Smooth muscle cell (in vitro differentiated cells): ENCODE results near the gene PPP4C. TPM values are rescaled to one million over a fixed set of nuclear protein-coding genes. Genes with fewer than 3 reads are reported as not detected.
A peak's percentile ranks its signal among the peaks of the same experiment; 100 is the strongest.

ENCODE experiments used
- DNase-seq: peaks from one replicate; lab custom pipeline; 2025; ENCODE audit not compliant: unreplicated experiment; lab: John Stamatoyannopoulos, UW
- H2AFZ ChIP-seq: fragments of 200-600 bp; sonication (generic); 2 replicates; pipeline ENCODE4 v1.6.0; 2016; ENCODE audit warnings: antibody characterized with exemption, low read depth, mild to moderate bottlenecking
- H3F3A ChIP-seq: fragments of 200-600 bp; sonication (generic); 2 replicates; pipeline ENCODE4 v1.6.0; 2017; ENCODE audit warnings: antibody characterized with exemption, low read depth
- H3K27ac ChIP-seq: fragments of 200-600 bp; sonication (generic); 2 replicates; pipeline ENCODE4 v1.5.1; 2016; ENCODE audit warnings: low read depth, mild to moderate bottlenecking
- H3K27me3 ChIP-seq: fragments of 200-600 bp; sonication (generic); 2 replicates; pipeline ENCODE4 v1.6.1; 2016; ENCODE audit warnings: low read depth, mild to moderate bottlenecking
- H3K36me3 ChIP-seq: fragments of 200-600 bp; sonication (generic); 2 replicates; pipeline ENCODE4 v1.5.1; 2016; ENCODE audit warnings: low read depth
- H3K4me1 ChIP-seq: fragments of 200-600 bp; sonication (generic); 2 replicates; pipeline ENCODE4 v1.5.1; 2016; ENCODE audit warnings: low read depth
- H3K4me2 ChIP-seq: fragments of 200-600 bp; sonication (generic); 2 replicates; pipeline ENCODE4 v1.6.0; 2016; ENCODE audit warnings: mild to moderate bottlenecking
- H3K4me3 ChIP-seq: fragments of 200-600 bp; sonication (generic); 2 replicates; pipeline ENCODE4 v1.5.1; 2016; ENCODE audit warnings: mild to moderate bottlenecking
- H3K79me2 ChIP-seq: fragments of 200-600 bp; sonication (generic); 2 replicates; pipeline ENCODE4 v1.6.0; 2016; ENCODE audit warnings: low read depth, mild to moderate bottlenecking
- H3K9ac ChIP-seq: fragments of 200-600 bp; sonication (generic); 2 replicates; pipeline ENCODE4 v1.6.0; 2016; ENCODE audit warnings: low read depth
- H3K9me3 ChIP-seq: fragments of 200-600 bp; sonication (generic); replicated peaks from 2 replicates; pipeline ENCODE4 v1.5.1; 2016; ENCODE audit warnings: low read depth
- H4K20me1 ChIP-seq: fragments of 200-600 bp; sonication (generic); 2 replicates; pipeline ENCODE4 v1.6.0; 2016; ENCODE audit warnings: low read depth
- CTCF ChIP-seq: fragments of 200-600 bp; sonication (generic); IDR thresholded peaks from 2 replicates; pipeline ENCODE4 v1.5.1; 2017; ENCODE audit warnings: borderline replicate concordance, mild to moderate bottlenecking, antibody characterized with exemption; ENCODE audit not compliant: insufficient read depth, poor library complexity, severe bottlenecking
- WGBS: methylation state at CpG from one replicate; pipeline ENCODE4 v1.1.7; 2016; ENCODE audit warnings: low lambda C conversion rate; 5-methylcytosine and 5-hydroxymethylcytosine counted together
- polyA plus RNA-seq: library from polyadenylated mRNA; unstranded; fragments of >200 nt; fragmentation: Nextera tagmentation; extraction: Ambion mirVana; gene quantifications from 2 replicates; pipeline ENCODE4 v1.2.1, GENCODE V29; 2016
- total RNA-seq: library from RNA; depleted of rRNA; stranded (reverse); fragments of >200 nt; gene quantifications from 2 replicates; pipeline ENCODE4 v1.2.3, GENCODE V29; 2014

The PPP4C gene
- total and polyA plus RNA-seq, 2 experiments from 2014 or later: 111 to 224 TPM

- H3K9ac ChIP-seq: peak overlapping the region; percentile 70
- H3K27me3 ChIP-seq: no peaks in the 10 kb centered on the region
- H3K4me3 ChIP-seq: peak overlapping the region; percentile 76
- H3K36me3 ChIP-seq: no peaks in the 10 kb centered on the region
- no peaks in the 10 kb centered on the region for H3K9me3 ChIP-seq
- no peak for TF ChIP-seq CTCF
- H4K20me1 ChIP-seq: peaks cover 45% of the 10 kb centered on the region
- DNase-seq: peak; percentile 68
- H3K27ac ChIP-seq: peak overlapping the region; percentile 74
- peaks cover 52% of the 10 kb centered on the region for H3K79me2 ChIP-seq
- peaks cover 44% of the 10 kb centered on the region for H3K4me1 ChIP-seq
- peaks cover 14% of the 10 kb centered on the region for H3F3A ChIP-seq
- no peak overlapping the region for H2AFZ ChIP-seq
- H3K4me2 ChIP-seq: peak overlapping the region; percentile 90
- 7% methylated on average over 18 of the region's 18 CpGs for WGBS
These were observed 21.2 kb downstream of the PPP4C start for GRCh38 chr16:30096862-30097563.

DNA sequence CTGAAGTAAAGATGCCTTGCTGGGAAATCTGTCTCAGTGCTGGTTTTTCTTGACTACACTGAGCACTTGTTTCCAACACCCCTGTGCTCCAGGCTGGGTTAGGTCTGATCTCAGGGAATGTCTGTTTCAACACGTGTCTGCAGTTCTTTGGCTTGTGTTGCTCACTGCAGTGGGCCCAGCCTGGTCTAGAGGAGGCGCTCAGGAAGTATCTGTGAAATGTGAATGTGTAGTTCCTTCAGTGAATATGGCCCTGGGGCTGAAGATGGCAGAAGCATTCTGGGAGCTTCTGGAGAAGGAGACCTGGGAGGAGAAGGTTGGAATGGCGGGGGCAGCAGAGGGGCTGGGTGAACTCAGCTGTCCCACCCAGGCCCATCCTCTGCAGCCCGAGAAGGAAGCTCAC, 28.3 kb downstream of the PPP4C start:
- no peak overlapping the region for H2AFZ ChIP-seq
- peak overlapping the region; percentile 24 for H3K4me2 ChIP-seq
- H3K27ac ChIP-seq: peak overlapping the region; percentile 30
- 81% methylated on average over 4 of the region's 4 CpGs for WGBS
- no peak for DNase-seq
- peaks cover 35% of the 10 kb centered on the region for H3F3A ChIP-seq
- H3K36me3 ChIP-seq: no peaks in the 10 kb centered on the region
- H3K79me2 ChIP-seq: peaks cover 82% of the 10 kb centered on the region
- peaks cover 23% of the 10 kb centered on the region for H3K4me1 ChIP-seq
- no peak overlapping the region for H3K4me3 ChIP-seq
- peaks cover 100% of the 10 kb centered on the region for H4K20me1 ChIP-seq
- no peak overlapping the region for H3K9ac ChIP-seq
- no peaks in the 10 kb centered on the region for H3K9me3 ChIP-seq
- H3K27me3 ChIP-seq: no peaks in the 10 kb centered on the region
- no peak for TF ChIP-seq CTCF

DNA sequence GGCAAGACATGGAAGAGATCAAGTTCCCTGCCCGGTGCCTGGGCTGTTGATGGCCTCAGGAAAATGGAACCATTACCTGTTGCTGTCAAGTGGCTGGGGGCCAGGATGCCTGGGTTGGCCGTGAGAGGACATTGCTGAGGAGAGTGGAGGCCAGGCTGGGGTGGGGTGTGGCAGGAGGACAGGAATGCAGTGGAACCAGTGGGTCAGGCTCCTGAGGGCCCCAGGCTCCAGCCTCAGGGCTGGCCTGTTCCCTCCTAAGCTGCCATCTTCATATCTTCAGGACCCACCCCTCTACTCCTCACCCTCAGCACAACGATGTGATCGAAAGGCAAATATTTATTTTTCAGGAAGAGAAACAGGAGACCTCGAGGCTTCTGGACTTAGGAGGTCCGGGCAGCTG, 28.7 kb downstream of the PPP4C start:
- no peak overlapping the region for H3K4me3 ChIP-seq
- H3K36me3 ChIP-seq: no peaks in the 10 kb centered on the region
- peaks cover 19% of the 10 kb centered on the region for H3K4me1 ChIP-seq
- H3K27ac ChIP-seq: peak overlapping the region; percentile 30
- H3K79me2 ChIP-seq: peaks cover 78% of the 10 kb centered on the region
- H3K4me2 ChIP-seq: peak overlapping the region; percentile 24
- TF ChIP-seq CTCF: no peak
- no peak overlapping the region for H2AFZ ChIP-seq
- H3K27me3 ChIP-seq: no peaks in the 10 kb centered on the region
- WGBS: 94% methylated on average over 6 of the region's 6 CpGs
- peaks cover 99% of the 10 kb centered on the region for H4K20me1 ChIP-seq
- no peaks in the 10 kb centered on the region for H3K9me3 ChIP-seq
- peaks cover 39% of the 10 kb centered on the region for H3F3A ChIP-seq
- no peak overlapping the region for H3K9ac ChIP-seq
- DNase-seq: no peak
